ENCODE measurements around the gene MIEN1.

GRCh38 chr17:39695089-39695474, 35.2 kb downstream of the MIEN1 start:
- TF ChIP-seq POLR2A (IDR thresholded peaks at IDR 0.05; ENCODE audit: low read depth, low read length) (no peak), POLR2AphosphoS5 (IDR thresholded peaks at IDR 0.05; ENCODE audit: low read depth, low read length) (no peak), TAF1 (IDR thresholded peaks at IDR 0.05; ENCODE audit: borderline replicate concordance, low read depth, low read length) (no peak)

Data from GM12892 (cell line).